H1 (cell line): ENCODE measurements around the gene LRRC37A3.
"Not testable (repeated sequence)": the region's sequence is repeated elsewhere in the genome, so short reads cannot be mapped to it uniquely, and the experiment has no call there.

Experiments used
- CTCF ChIP-seq, 3 experiments: IDR thresholded peaks; 1 replicate in 2 of 3; 2 replicates in 1 of 3; pipeline versions ENCODE4 v1.5.1 to v1.6.1; 2011; ENCODE audit warnings: low read length in 3 of 3, mild to moderate bottlenecking in 3 of 3, inconsistent platforms in 2 of 3, low read depth in 1 of 3, moderate library complexity in 1 of 3; ENCODE audit not compliant: insufficient read depth in 1 of 3; ENCODE audit errors: control extremely low read depth in 1 of 3
- MAX ChIP-seq: IDR thresholded peaks from 2 replicates; pipeline ENCODE4 v1.6.1; 2012; ENCODE audit warnings: inconsistent platforms

GRCh38 chr17:64915244-64915643, 4.0 kb downstream of the LRRC37A3 start:
- TF ChIP-seq CTCF (IDR thresholded peaks at IDR 0.05; ENCODE audit: control extremely low read depth in 1 of 3, insufficient read depth in 1 of 3, low read depth in 1 of 3, low read length in 3 of 3); MAX: not testable (repeated sequence)
